ENCODE measurements around the gene BTRC. TPM values are rescaled to one million over a fixed set of nuclear protein-coding genes. Genes with fewer than 3 reads are reported as not detected.

The BTRC gene
- polyA plus RNA-seq, 3 donors, result 2.8 to 4.3 (median 3.1) TPM

- H3K27me3 Mint-ChIP-seq (ENCODE audit: low read depth in 3 of 3), result no peaks in the 10 kb centered on the region
- H2AFZ ChIP-seq (ENCODE audit: insufficient read depth, low read depth, low read length, poor library complexity, severe bottlenecking), result no peak overlapping the region
- no peak overlapping the region for H3K4me3 ChIP-seq (replicated peaks in 1 of 3; ENCODE audit: low read depth in 2 of 3, low read length in 3 of 3)
- intact Hi-C loops (cut with micrococcal nuclease), result no loop called here
- no peaks in the 10 kb centered on the region for H3K4me1 ChIP-seq (ENCODE audit: control insufficient read depth in 1 of 2, insufficient read depth in 2 of 2, low read length in 2 of 2)
- no peak overlapping the region for H3K4me3 Mint-ChIP-seq
- peak overlapping the region in 1 of 7 donors; percentile 41 for H3K27ac Mint-ChIP-seq
- H3K36me3 ChIP-seq (replicated peaks in 1 of 2; ENCODE audit: control insufficient read depth in 1 of 2, insufficient read depth in 2 of 2, low read length in 2 of 2), result no peaks in the 10 kb centered on the region
- DNase-seq, result no peak
- peaks cover 9% of the 10 kb centered on the region for H4K20me1 ChIP-seq (ENCODE audit: insufficient read depth, low read length)
- WGBS (ENCODE audit: insufficient coverage), result 93% methylated on average over 5 of the region's 10 CpGs
- TF ChIP-seq, protein P1, sequence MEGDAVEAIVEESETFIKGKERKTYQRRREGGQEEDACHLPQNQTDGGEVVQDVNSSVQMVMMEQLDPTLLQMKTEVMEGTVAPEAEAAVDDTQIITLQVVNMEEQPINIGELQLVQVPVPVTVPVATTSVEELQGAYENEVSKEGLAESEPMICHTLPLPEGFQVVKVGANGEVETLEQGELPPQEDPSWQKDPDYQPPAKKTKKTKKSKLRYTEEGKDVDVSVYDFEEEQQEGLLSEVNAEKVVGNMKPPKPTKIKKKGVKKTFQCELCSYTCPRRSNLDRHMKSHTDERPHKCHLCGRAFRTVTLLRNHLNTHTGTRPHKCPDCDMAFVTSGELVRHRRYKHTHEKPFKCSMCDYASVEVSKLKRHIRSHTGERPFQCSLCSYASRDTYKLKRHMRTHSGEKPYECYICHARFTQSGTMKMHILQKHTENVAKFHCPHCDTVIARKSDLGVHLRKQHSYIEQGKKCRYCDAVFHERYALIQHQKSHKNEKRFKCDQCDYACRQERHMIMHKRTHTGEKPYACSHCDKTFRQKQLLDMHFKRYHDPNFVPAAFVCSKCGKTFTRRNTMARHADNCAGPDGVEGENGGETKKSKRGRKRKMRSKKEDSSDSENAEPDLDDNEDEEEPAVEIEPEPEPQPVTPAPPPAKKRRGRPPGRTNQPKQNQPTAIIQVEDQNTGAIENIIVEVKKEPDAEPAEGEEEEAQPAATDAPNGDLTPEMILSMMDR (IDR thresholded peaks at IDR 0.05), result no peak
- H3K9me3 Mint-ChIP-seq, result no peaks in the 10 kb centered on the region
- H3K9me3 ChIP-seq (replicated peaks in 1 of 2; ENCODE audit: control insufficient read depth in 1 of 2, insufficient read depth in 1 of 2, low read length in 2 of 2), result no peaks in the 10 kb centered on the region
- peaks cover 3% of the 10 kb centered on the region for H3K79me2 ChIP-seq (ENCODE audit: insufficient read depth, low read length)
- H3K9ac ChIP-seq (ENCODE audit: insufficient read depth, low read length, poor library complexity, severe bottlenecking), result no peak overlapping the region
- H3K27ac ChIP-seq (ENCODE audit: low read depth in 1 of 2, low read length in 2 of 2), result no peak overlapping the region
- H3K36me3 Mint-ChIP-seq, result peaks cover 2 to 6% of the 10 kb centered on the region in 2 donors
- no peaks in the 10 kb centered on the region for H3K27me3 ChIP-seq (ENCODE audit: control insufficient read depth in 2 of 2, insufficient read depth in 2 of 2, low read length in 2 of 2)
- H3K4me2 ChIP-seq (replicated peaks; ENCODE audit: extremely low read depth, low read length, poor library complexity, severe bottlenecking), result no peak overlapping the region
- H3K4me1 Mint-ChIP-seq, result peaks cover 1% of the 10 kb centered on the region
Observed at GRCh38 chr10:101389986-101390531, 36.1 kb downstream of the BTRC start.

GRCh38 chr10:101393378-101393777 is 39.4 kb downstream of the BTRC start:
- no CpG with 5 or more reads among the region's 2 CpGs for WGBS (ENCODE audit: insufficient coverage)
- H3K27ac Mint-ChIP-seq, result no peak overlapping the region

More at GRCh38 chr10:101393378-101393777, 39.4 kb downstream of the BTRC start:
- no peak overlapping the region for H2AFZ ChIP-seq (ENCODE audit: insufficient read depth, low read depth, low read length, poor library complexity, severe bottlenecking)
- H3K4me3 Mint-ChIP-seq, result no peak overlapping the region
- no peaks in the 10 kb centered on the region for H3K27me3 ChIP-seq (ENCODE audit: control insufficient read depth in 2 of 2, insufficient read depth in 2 of 2, low read length in 2 of 2)
- no peaks in the 10 kb centered on the region for H3K9me3 Mint-ChIP-seq
- no peak overlapping the region for H3K9ac ChIP-seq (ENCODE audit: insufficient read depth, low read length, poor library complexity, severe bottlenecking)
- H3K4me1 ChIP-seq (ENCODE audit: control insufficient read depth in 1 of 2, insufficient read depth in 2 of 2, low read length in 2 of 2), result no peaks in the 10 kb centered on the region
- H4K20me1 ChIP-seq (ENCODE audit: insufficient read depth, low read length), result no peaks in the 10 kb centered on the region
- DNase-seq, result no peak
- peaks cover 3% of the 10 kb centered on the region for H3K79me2 ChIP-seq (ENCODE audit: insufficient read depth, low read length)
- peaks cover 2 to 6% of the 10 kb centered on the region in 2 donors for H3K36me3 Mint-ChIP-seq
- intact Hi-C loops (cut with micrococcal nuclease), result no loop called here
- H3K36me3 ChIP-seq (replicated peaks in 1 of 2; ENCODE audit: control insufficient read depth in 1 of 2, insufficient read depth in 2 of 2, low read length in 2 of 2), result no peaks in the 10 kb centered on the region
- H3K9me3 ChIP-seq (replicated peaks in 1 of 2; ENCODE audit: control insufficient read depth in 1 of 2, insufficient read depth in 1 of 2, low read length in 2 of 2), result no peaks in the 10 kb centered on the region
- H3K4me3 ChIP-seq (replicated peaks in 1 of 3; ENCODE audit: low read depth in 2 of 3, low read length in 3 of 3), result no peak overlapping the region
- H3K27me3 Mint-ChIP-seq (ENCODE audit: low read depth in 3 of 3), result no peaks in the 10 kb centered on the region
- TF ChIP-seq, protein P1 (IDR thresholded peaks at IDR 0.05), result no peak
- H3K4me1 Mint-ChIP-seq, result peaks cover 4% of the 10 kb centered on the region
- H3K27ac ChIP-seq (ENCODE audit: low read depth in 1 of 2, low read length in 2 of 2), result no peak overlapping the region
- no peak overlapping the region for H3K4me2 ChIP-seq (replicated peaks; ENCODE audit: extremely low read depth, low read length, poor library complexity, severe bottlenecking)
